KMS-11 (cell line): ENCODE results near the gene RAI2.

Experiments used
- H2AFZ ChIP-seq: fragments of 200-600 bp; sonication (generic); 2 replicates; pipeline ENCODE4 v1.6.1; 2016; ENCODE audit warnings: antibody characterized with exemption, mixed run types, low read depth
- H3K27ac ChIP-seq: fragments of 200-600 bp; sonication (generic); 2 replicates; pipeline ENCODE4 v1.6.1; 2016; ENCODE audit warnings: mild to moderate bottlenecking, mixed run types
- H3K27me3 ChIP-seq: fragments of 200-600 bp; sonication (generic); 2 replicates; pipeline ENCODE4 v1.6.1; 2017; ENCODE audit warnings: mild to moderate bottlenecking, low read depth, mixed run types, moderate library complexity; ENCODE audit not compliant: insufficient read depth
- H3K36me3 ChIP-seq: fragments of 200-600 bp; sonication (generic); 2 replicates; pipeline ENCODE4 v1.6.1; 2017; ENCODE audit warnings: mild to moderate bottlenecking, mixed run types; ENCODE audit not compliant: insufficient read depth
- H3K4me1 ChIP-seq: fragments of 200-600 bp; sonication (generic); 2 replicates; pipeline ENCODE4 v1.6.1; 2016; ENCODE audit warnings: mild to moderate bottlenecking, low read depth, mixed run types; ENCODE audit not compliant: poor library complexity, severe bottlenecking
- H3K4me2 ChIP-seq: fragments of 200-600 bp; sonication (generic); 2 replicates; pipeline ENCODE4 v1.7.0; 2016; ENCODE audit warnings: mild to moderate bottlenecking, mixed run types
- H3K4me3 ChIP-seq: fragments of 200-600 bp; sonication (generic); IDR thresholded peaks from 2 replicates; pipeline ENCODE4 v1.6.1; 2017; ENCODE audit warnings: low read depth, low read length, mixed read lengths; ENCODE audit not compliant: insufficient read depth
- H3K79me2 ChIP-seq: fragments of 200-600 bp; sonication (generic); 2 replicates; pipeline ENCODE4 v1.6.1; 2016; ENCODE audit warnings: low read depth, mixed run types; ENCODE audit not compliant: insufficient read depth
- H3K9ac ChIP-seq: fragments of 200-600 bp; sonication (generic); 2 replicates; pipeline ENCODE4 v1.6.1; 2016; ENCODE audit warnings: mild to moderate bottlenecking, mixed run types
- H4K20me1 ChIP-seq: fragments of 200-600 bp; sonication (generic); 2 replicates; pipeline ENCODE4 v1.6.1; 2016; ENCODE audit warnings: mild to moderate bottlenecking, mixed run types; ENCODE audit not compliant: insufficient read depth
- CTCF ChIP-seq: fragments of 200-600 bp; sonication (generic); conservative IDR thresholded peaks from 2 replicates; pipeline ENCODE4 v1.6.1; 2017; ENCODE audit warnings: low read depth, mild to moderate bottlenecking, antibody characterized with exemption, low read length, moderate library complexity, mixed read lengths

RAI2 gene

GRCh38 chrX:17767734-17768133 lies 93.4 kb downstream of the RAI2 start:
- Histone ChIP-seq H3K36me3 (no peaks in the 10 kb centered on the region), H3K27me3 (no peaks in the 10 kb centered on the region), H4K20me1 (no peaks in the 10 kb centered on the region), H3K4me2 (no peak overlapping the region), H3K27ac (no peak overlapping the region), H3K79me2 (no peaks in the 10 kb centered on the region), H3K4me1 (no peaks in the 10 kb centered on the region), H3K4me3 (no peak overlapping the region), H3K9ac (no peak overlapping the region), H2AFZ (no peak overlapping the region)
- no peak for TF ChIP-seq CTCF

- no peaks in the 10 kb centered on the region for H3K27me3 ChIP-seq
- no peaks in the 10 kb centered on the region for H3K36me3 ChIP-seq
- H2AFZ ChIP-seq = no peak overlapping the region
- no peak for TF ChIP-seq CTCF
- H3K4me1 ChIP-seq = peaks cover 13% of the 10 kb centered on the region
- no peak overlapping the region for H3K9ac ChIP-seq
- no peak overlapping the region for H3K4me2 ChIP-seq
- no peak overlapping the region for H3K4me3 ChIP-seq
- H3K79me2 ChIP-seq = no peaks in the 10 kb centered on the region
- H3K27ac ChIP-seq = no peak overlapping the region
- H4K20me1 ChIP-seq = no peaks in the 10 kb centered on the region
These were observed 101.1 kb downstream of the RAI2 start for GRCh38 chrX:17759990-17760389.

GRCh38 chrX:17758382-17758781 lies 102.7 kb downstream of the RAI2 start:
- no peak overlapping the region for H2AFZ ChIP-seq
- no peaks in the 10 kb centered on the region for H3K36me3 ChIP-seq
- H3K27ac ChIP-seq = no peak overlapping the region
- peaks cover 13% of the 10 kb centered on the region for H3K4me1 ChIP-seq
- H3K4me3 ChIP-seq = no peak overlapping the region
- H4K20me1 ChIP-seq = no peaks in the 10 kb centered on the region
- H3K4me2 ChIP-seq = peak overlapping the region; percentile 37
- H3K9ac ChIP-seq = no peak overlapping the region
- no peak for TF ChIP-seq CTCF
- no peaks in the 10 kb centered on the region for H3K79me2 ChIP-seq
- H3K27me3 ChIP-seq = no peaks in the 10 kb centered on the region

- H3K27me3 ChIP-seq = no peaks in the 10 kb centered on the region
- H3K4me1 ChIP-seq = no peaks in the 10 kb centered on the region
- H3K9ac ChIP-seq = no peak overlapping the region
- no peak for TF ChIP-seq CTCF
- no peaks in the 10 kb centered on the region for H3K79me2 ChIP-seq
- H3K4me2 ChIP-seq = no peak overlapping the region
- H3K4me3 ChIP-seq = no peak overlapping the region
- H3K36me3 ChIP-seq = no peaks in the 10 kb centered on the region
- H4K20me1 ChIP-seq = no peaks in the 10 kb centered on the region
- H2AFZ ChIP-seq = no peak overlapping the region
- H3K27ac ChIP-seq = no peak overlapping the region
These were observed 110.7 kb downstream of the RAI2 start for GRCh38 chrX:17750436-17750835.
